ENCODE results near the gene TRPV3.

Gene TRPV3

DNA sequence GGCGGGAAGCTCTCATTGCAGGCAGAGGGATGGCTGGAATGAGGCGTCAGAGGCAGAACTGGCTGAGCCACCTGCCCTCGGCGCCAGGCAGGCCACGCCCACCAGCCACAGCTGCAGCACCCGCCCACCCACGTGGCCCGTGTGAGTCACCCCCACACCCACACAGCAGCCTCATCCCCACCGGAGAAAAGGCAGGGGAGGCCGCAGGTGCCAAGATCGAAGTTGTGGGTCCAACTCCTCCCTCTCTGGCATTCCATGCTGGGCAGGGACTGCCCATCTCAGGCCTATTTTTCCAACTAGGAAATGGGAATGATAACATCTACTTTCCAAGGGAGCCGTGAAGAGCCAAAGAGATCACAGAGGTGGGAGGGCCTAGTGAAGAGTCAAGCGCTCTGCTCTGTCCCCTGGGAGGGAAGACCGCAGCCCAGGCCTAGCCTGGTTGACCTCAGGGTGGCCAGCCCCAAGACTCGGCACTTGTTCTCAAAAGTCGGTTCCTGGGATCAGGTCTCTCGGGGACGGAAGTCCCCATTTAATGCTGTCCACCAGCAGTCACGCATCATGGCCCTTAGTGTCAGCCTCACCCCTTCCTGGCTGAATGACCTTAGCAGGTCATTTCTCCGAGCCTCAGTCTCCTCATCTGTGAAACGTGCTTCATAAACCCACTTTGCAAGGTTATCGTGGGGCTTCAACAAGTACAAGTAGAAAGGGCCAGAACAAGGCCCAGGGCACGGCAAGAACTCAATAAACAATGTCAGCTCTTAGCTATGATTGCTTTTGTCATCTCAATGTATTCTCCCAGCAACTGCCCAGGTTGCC lies at the start of gene TRPV3:
TRPV3 (minus strand) TSS at position 45 of the 816 bp plus-strand sequence. CDS start 2,962 bp downstream, outside the sequence.
- no peak for TF ChIP-seq GATA1 (IDR thresholded peaks at IDR 0.05; ENCODE audit: low read depth, low read length)
- no peak for TF ChIP-seq POLR2A (IDR thresholded peaks at IDR 0.05; ENCODE audit: low read length)
- DNase-seq = peak; percentile 28 to 69

DNA sequence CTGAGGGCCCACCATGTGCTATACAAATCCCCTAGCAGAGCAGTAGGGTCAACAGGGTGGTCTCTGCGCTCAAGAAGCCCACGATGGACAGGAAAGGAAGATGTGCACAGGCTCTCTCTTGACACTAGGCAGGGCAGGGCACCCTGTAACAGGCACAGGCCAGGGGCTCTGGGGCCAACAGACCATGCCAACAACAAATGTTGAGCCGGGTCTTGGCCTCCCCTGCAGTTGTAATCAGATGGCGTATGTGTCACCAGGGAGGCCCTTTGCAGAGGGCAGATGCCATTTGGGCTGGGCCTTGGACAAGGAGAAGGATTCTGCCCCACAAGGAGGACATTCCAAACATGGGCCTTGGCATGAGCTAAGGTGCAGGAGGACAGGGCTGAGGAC lies 46.3 kb upstream of the TRPV3 start:
- no peak for TF ChIP-seq GATA1 (IDR thresholded peaks at IDR 0.05; ENCODE audit: low read depth, low read length)
- TF ChIP-seq POLR2A (IDR thresholded peaks at IDR 0.05; ENCODE audit: low read length) = no peak
- no peak for DNase-seq

DNA sequence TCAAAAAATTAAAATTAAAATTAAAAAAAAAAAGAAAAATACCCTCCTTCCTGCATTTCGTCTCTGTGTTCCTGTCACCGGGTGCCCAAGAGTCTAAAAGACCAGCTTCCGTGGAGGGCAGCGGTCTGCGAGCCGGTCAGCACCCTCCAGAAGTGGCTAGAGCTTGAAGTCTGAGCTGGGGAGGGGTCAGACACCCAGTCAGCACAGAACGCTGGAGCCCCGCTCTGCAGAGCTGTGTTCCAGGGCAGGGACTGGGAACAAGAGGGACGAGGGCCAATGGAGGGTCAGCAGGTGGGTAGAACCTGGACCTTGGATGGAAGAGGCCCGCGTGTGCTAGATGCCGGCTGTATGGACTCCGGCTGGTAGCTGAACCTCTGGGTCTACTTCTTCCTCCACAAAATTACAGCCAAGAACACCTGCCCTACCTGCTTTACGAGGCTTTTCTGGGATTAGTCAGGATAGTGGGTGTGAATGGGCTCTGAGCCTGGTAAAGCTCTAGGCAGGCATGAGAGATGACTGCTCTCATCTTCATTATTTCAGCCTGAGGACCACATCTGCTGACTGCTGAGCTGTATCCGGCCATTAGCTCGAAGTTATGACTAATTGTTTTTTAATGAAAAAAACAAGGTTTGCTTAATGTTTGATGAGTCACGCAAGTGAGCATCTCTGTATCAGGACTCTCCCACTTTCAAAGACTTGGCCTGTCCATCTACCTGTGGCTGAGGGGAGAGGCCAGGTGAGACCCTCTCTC lies 45.7 kb upstream of the TRPV3 start:
- DNase-seq = no peak
- TF ChIP-seq GATA1 (IDR thresholded peaks at IDR 0.05; ENCODE audit: low read depth, low read length) = no peak
- TF ChIP-seq POLR2A (IDR thresholded peaks at IDR 0.05; ENCODE audit: low read length) = no peak

DNA sequence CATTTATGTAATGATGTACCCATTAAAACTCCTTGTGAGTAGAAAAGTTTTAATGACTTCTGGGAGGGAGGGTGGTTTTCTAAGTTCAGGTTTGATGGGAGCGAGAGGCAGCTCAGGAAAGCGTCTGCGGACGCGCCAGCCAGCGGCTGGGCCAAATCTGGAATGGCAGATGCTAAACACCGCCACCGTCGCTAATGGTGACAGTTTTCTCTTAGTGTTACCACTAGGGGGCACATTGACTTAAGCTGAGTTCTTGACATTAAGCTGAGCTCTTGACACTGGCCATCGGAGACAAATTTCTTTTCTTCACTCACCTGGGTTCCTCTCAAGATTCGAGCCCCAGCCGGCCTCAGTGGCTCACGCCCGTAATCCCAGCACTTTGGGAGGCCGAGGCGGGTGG lies 44.9 kb upstream of the TRPV3 start:
- DNase-seq = peak; percentile 70 to 76

DNA sequence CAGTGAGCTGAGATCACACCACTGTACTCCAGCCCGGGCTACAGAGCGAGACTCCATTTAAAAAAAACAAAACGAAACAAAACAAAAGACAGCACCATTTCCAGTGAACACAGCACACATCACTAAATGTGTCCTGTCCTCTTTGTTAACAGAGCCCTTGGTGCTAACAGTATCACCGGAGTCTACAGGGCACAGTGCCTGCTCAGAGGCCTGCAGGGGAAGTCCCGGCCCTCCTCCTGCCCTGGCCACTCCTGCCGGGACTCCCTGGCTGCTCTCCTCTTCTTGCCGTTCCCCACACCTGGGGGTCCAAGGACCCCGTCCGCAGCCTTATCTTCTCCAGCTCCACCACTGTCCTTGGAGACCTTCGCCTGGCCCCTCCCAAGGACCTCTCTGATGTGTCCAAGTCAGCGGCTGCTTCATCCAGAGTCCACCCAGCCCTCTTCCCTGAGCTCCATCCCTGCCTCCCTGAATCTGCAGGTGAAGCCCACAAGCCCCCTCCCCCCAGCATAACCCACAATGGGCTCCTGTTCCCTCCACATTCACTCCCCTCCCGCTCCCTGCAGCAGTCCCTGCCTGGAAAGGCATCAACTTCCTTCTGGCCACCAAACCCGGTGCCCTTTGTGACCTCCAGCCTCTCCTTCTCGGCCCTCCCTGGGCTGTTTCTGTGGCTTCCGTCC lies 43.1 kb upstream of the TRPV3 start:
- TF ChIP-seq GATA1 (IDR thresholded peaks at IDR 0.05; ENCODE audit: low read depth, low read length) = no peak
- TF ChIP-seq POLR2A (IDR thresholded peaks at IDR 0.05; ENCODE audit: low read length) = no peak
- no peak for DNase-seq

More for the DNA sequence above, 44.9 kb upstream of the TRPV3 start:
- no peak for TF ChIP-seq POLR2A (IDR thresholded peaks at IDR 0.05; ENCODE audit: low read length)
- TF ChIP-seq GATA1 (IDR thresholded peaks at IDR 0.05; ENCODE audit: low read depth, low read length) = no peak

DNA sequence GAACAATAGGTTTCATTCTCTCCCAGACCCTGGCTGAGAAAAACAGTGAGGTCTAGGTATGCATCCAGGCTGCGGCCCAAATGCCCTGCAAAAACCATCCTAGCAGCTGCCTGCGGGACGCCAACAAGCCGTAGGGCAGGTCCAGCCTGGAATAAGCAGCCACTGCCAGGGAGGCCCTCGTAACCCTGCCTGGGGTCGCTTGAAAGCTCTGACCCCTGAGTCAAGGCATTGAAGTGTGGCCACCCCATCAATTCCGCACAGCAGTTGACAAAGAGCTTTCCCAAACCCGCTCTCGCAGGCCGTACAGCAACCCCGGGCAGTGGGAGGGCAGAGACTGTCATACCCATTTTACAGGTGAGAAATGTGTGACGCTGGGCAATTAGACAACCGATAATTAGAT lies 40.5 kb upstream of the TRPV3 start:
- DNase-seq = no peak

DNA sequence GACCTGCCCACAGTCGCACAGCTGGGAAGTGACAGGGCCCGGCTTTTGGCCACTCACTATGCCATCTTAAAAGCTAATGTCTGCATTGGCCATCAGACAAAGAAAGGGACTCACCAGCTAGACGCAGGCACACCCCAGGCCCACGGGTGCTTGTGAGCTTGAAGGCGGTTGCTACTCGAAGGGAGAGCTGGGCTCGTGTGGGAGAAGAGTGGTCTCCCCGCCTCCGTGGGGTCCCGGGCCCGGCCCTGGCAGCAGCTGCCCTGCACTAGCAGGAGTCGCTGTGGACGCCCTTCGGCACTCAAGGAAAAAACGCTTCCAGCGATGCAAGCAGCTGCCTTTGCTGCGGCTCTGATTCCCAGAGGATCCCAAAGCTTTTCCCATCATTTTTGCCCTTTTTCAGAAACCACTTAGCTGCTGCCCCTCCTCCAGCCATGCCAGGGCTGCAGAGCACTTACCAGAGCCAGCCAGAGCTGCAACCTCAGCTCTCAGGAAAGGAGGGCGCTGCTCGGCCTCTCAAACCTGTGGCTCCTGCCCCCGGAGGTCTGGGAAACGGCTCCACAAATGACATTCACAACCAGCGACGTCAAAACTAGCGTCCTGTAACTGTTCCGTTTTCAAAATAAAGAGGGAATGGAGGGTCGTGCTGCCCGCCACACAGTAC lies 39.3 kb upstream of the TRPV3 start:
- DNase-seq = no peak
- TF ChIP-seq POLR2A (IDR thresholded peaks at IDR 0.05; ENCODE audit: low read length) (no peak), GATA1 (IDR thresholded peaks at IDR 0.05; ENCODE audit: low read depth, low read length) (no peak)

More for the DNA sequence above, 40.5 kb upstream of the TRPV3 start:
- TF ChIP-seq GATA1 (IDR thresholded peaks at IDR 0.05; ENCODE audit: low read depth, low read length) (no peak), POLR2A (IDR thresholded peaks at IDR 0.05; ENCODE audit: low read length) (no peak)

DNA sequence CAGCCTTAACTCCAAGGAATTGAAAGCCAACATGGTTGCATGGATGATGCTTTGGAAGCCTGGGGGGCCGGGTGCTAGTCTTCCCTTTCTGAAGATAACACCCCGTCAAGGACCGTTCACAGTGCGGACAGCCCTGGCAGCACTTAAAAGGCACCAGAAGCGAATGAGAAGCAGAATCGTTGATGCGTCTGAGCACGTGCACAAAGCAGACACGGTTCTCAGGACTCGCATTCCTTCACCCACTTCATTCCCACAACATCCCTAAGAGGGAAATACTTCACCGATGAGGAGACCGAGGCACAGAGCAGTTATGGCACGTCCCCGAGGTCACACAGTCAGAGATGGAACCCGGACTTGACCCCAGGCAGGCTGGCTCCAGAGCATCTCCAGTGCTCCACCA lies 37.4 kb upstream of the TRPV3 start:
- TF ChIP-seq GATA1 (IDR thresholded peaks at IDR 0.05; ENCODE audit: low read depth, low read length) (no peak), POLR2A (IDR thresholded peaks at IDR 0.05; ENCODE audit: low read length) (no peak)
- DNase-seq = no peak

DNA sequence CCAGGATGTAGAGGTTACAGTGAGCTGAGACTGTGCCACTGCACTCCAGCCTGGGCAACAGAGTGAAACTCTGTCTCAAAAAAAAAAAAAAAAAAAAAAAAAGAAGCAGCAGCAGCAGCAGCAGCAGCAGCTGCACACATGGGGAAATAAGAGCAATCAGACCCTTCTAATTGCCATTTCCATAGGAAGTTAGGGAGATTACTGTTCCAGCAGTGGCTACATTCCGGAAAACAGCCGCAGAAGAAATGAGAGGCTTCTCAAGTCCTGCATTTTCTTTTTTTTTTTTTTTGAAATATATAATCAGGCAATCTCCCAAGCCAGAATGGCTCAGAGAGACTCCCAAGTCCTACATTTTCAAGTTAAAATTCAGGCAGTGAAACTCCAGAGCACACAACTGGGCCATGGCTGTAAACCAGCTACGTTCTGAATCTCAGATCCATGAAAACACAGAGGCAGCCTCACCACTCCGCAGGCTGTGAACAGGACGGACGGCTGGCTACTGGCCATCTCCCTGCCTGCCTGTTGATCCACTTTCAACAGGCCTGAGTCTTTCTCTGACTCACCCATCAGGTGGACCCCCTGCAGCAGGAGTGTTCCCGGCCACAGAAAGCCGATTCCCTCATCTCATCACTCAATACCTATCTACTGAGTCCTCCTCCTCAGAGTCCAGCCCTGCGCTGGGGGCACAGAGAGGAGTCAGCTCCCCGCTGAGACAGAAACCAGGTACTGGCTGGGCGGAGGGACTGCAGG lies 36.6 kb upstream of the TRPV3 start:
- TF ChIP-seq POLR2A (IDR thresholded peaks at IDR 0.05; ENCODE audit: low read length) (no peak), GATA1 (IDR thresholded peaks at IDR 0.05; ENCODE audit: low read depth, low read length) (no peak)
- no peak for DNase-seq

DNA sequence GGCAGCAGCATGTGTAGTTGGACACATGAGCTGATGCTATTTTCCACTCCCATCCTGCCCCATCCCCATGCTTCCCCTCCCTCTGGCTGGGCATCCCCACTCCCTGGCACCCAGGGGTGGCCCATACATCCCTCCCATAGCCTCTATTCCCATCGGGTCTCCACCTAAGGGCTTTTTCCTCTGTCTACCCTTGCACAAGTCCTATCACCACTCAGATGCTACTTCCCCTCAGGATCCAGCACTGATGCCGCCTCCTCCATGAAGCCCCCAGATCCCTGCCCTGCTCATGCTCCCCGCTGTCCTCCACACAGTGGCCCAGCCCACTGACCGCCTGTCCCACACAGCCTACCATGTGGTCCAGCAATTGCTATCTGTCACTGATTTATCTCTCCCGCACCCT lies 35.8 kb upstream of the TRPV3 start:
- DNase-seq = no peak
- TF ChIP-seq POLR2A (IDR thresholded peaks at IDR 0.05; ENCODE audit: low read length) = no peak
- TF ChIP-seq GATA1 (IDR thresholded peaks at IDR 0.05; ENCODE audit: low read depth, low read length) = no peak

DNA sequence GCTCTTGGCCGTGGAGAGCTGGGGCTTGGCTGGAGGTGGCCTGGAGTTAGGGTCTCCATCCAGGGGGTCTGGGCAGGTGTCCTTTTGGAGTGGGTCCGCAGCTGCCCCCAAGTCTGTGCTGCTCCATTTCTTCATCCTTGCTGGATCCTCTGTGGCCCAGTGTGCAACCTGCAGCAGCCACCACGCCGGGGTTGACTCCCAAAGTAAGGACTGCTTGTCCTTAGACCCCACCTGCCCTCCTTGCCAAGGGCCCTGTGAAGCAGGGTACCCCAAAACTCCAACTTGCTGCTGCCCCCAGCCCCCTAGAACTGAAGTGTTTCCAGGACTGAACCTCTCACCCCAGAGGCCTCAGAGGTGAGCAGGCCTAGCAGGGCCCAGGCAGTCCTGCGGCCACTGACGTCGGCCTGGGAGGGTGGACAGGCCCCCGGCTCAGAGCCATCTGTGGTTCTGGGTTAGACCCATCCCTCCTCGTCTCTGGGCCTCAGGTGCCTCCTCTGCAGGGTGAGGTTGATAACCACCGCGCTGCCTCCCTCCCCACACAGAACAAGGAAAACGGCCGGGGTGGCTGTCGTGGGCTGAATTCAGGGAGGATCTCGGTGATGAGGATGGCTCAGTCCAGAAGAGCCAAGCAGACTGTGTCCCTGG lies 34.7 kb upstream of the TRPV3 start:
- no peak for DNase-seq
- no peak for TF ChIP-seq GATA1 (IDR thresholded peaks at IDR 0.05; ENCODE audit: low read depth, low read length)
- TF ChIP-seq POLR2A (IDR thresholded peaks at IDR 0.05; ENCODE audit: low read length) = no peak

DNA sequence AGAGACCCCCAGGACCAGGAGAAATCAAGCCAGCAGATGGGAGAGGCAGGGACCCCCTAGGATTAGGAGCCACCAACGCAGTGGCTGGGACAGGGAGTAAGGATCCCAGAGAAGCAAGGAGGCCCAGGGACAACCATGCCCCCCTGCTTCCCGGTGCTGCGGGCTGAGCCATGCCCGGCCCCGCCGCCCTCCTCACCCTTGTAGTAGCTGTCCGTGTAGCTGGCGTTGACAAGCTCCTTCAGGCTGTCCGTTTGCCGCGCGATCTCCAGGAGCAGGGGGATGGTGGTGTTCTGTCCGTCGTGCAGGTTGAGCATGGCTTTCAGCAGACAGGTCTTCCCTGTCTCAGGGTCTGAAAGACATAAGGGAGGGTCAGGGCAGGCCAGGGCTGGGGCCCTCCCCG lies 33.2 kb upstream of the TRPV3 start:
- no peak for DNase-seq
- TF ChIP-seq POLR2A (IDR thresholded peaks at IDR 0.05; ENCODE audit: low read length) (no peak), GATA1 (IDR thresholded peaks at IDR 0.05; ENCODE audit: low read depth, low read length) (no peak)

DNA sequence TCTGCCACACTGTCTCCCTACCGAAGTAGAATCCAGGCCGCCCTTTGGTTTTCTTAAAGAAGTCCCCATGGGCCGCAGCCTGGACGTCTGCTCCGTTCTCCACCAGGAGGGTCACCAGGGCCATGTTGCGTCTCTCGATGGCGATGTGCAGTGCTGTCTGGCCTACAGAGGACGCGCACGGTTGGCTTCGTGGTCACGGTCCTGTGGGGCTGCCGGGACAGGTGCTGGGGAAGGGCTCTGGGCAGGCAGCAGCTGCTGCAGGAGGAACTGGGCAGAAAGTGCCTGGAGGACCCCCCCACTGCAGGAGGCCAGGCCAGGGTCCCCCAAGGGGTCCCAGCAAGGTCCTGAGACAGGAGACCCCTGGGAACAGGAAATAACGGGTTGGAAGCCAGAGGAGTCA lies 32.6 kb upstream of the TRPV3 start:
- no peak for DNase-seq
- TF ChIP-seq POLR2A (IDR thresholded peaks at IDR 0.05; ENCODE audit: low read length) = no peak
- TF ChIP-seq GATA1 (IDR thresholded peaks at IDR 0.05; ENCODE audit: low read depth, low read length) = no peak
